Activated T-helper 1 cell treated with anti-CD3 and anti-CD28 coated beads, Interleukin-12 subunit alpha, Interleukin-12 subunit beta, Interleukin-2, Interleukin-4 antibody, amounts not matched to agents 30 ng/mL and 10 ng/mL and 1 ng/mL, durations not matched to agents 14 hours and 24 hours and 36 hours (primary cell): ENCODE measurements around the gene ZDHHC3. TPM values are rescaled to one million over a fixed set of nuclear protein-coding genes. Genes with fewer than 3 reads are reported as not detected.
A peak's percentile ranks its signal among the peaks of the same experiment; 100 is the strongest.

Experiments used
- DNase-seq: peaks from one replicate; pipeline ENCODE4 v3.0.0; 2021; ENCODE audit warnings: low spot score
- H3K27ac Mint-ChIP-seq: one replicate; pipeline ENCODE4 v1.8.0; 2021; ENCODE audit warnings: mild to moderate bottlenecking, mixed read lengths
- H3K27me3 Mint-ChIP-seq: one replicate; pipeline ENCODE4 v1.8.0; 2022; ENCODE audit warnings: mild to moderate bottlenecking, moderate library complexity, mixed read lengths; ENCODE audit not compliant: insufficient read depth
- H3K36me3 Mint-ChIP-seq: one replicate; pipeline ENCODE4 v1.8.0; 2021; ENCODE audit warnings: low read depth, mixed read lengths
- H3K4me1 Mint-ChIP-seq: one replicate; pipeline ENCODE4 v1.8.0; 2021; ENCODE audit warnings: low read depth, mixed read lengths
- H3K4me3 Mint-ChIP-seq: one replicate; pipeline ENCODE4 v1.8.0; 2021; ENCODE audit warnings: mild to moderate bottlenecking, moderate library complexity, mixed read lengths
- H3K9me3 Mint-ChIP-seq: one replicate; pipeline ENCODE4 v1.8.0; 2021; ENCODE audit warnings: mixed read lengths
- intact Hi-C: fragments of 100-400 bp; cut with micrococcal nuclease; formaldehyde crosslinking; loops from one replicate; pipeline ENCODE4 v1.15.1; 2024
- total RNA-seq: library from RNA; stranded (reverse); gene quantifications from 2 replicates; pipeline ENCODE4 v1.2.3, GENCODE V29; 2022

The ZDHHC3 gene
- 46.6 and 47.5 TPM in 2 replicates for total RNA-seq

- Mint-ChIP-seq H3K4me3 (peak within 1 kb of the TSS; percentile 99), H3K36me3 (peaks cover 25% of the 10 kb centered on the region), H3K27ac (peak within 1 kb of the TSS; percentile 96), H3K27me3 (no peaks in the 10 kb centered on the region), H3K9me3 (no peaks in the 10 kb centered on the region), H3K4me1 (peaks cover 58% of the 10 kb centered on the region)
- DNase-seq = peak; percentile 81
- intact Hi-C loops = loop anchor here (1.0 to 10.0 kb wide), 7 partner anchors 61 to 1691 kb away; partner anchors contain the start of genes KIAA1143, KIF15, SNRK and TCAIM
Measured at GRCh38 chr3:44976002-44976815, at the start of gene ZDHHC3, which contains the start of gene EXOSC7. Gene ZDHHC3 (minus strand): TSS chr3:44976174. CDS start chr3:44959436, 16,738 bp downstream. Gene EXOSC7 (plus strand): TSS chr3:44976244. CDS start chr3:44976278, 34 bp downstream.

- Mint-ChIP-seq H3K27ac (no peak overlapping the region), H3K36me3 (peaks cover 4% of the 10 kb centered on the region), H3K9me3 (no peaks in the 10 kb centered on the region), H3K4me1 (peaks cover 12% of the 10 kb centered on the region), H3K4me3 (no peak overlapping the region), H3K27me3 (peaks cover 5% of the 10 kb centered on the region)
- intact Hi-C loops = no loop called here
- DNase-seq = no peak
Measured at GRCh38 chr3:45024542-45025255, 48.7 kb upstream of the ZDHHC3 start.

- H3K4me1 Mint-ChIP-seq = peaks cover 12% of the 10 kb centered on the region
- H3K27me3 Mint-ChIP-seq = peaks cover 5% of the 10 kb centered on the region
- H3K36me3 Mint-ChIP-seq = peaks cover 5% of the 10 kb centered on the region
- H3K4me3 Mint-ChIP-seq = no peak overlapping the region
- no peak for DNase-seq
- no peak overlapping the region for H3K27ac Mint-ChIP-seq
- H3K9me3 Mint-ChIP-seq = no peaks in the 10 kb centered on the region
- intact Hi-C loops = no loop called here
Measured at GRCh38 chr3:45023675-45024074, 47.7 kb upstream of the ZDHHC3 start.

- intact Hi-C loops = no loop called here
- no peak overlapping the region for H3K27ac Mint-ChIP-seq
Measured at GRCh38 chr3:45021524-45022297, 45.7 kb upstream of the ZDHHC3 start.

GRCh38 chr3:45020534-45020933 lies 44.6 kb upstream of the ZDHHC3 start:
- DNase-seq = no peak
- intact Hi-C loops = no loop called here
- Mint-ChIP-seq H3K9me3 (no peaks in the 10 kb centered on the region), H3K27me3 (peaks cover 5% of the 10 kb centered on the region), H3K36me3 (peaks cover 8% of the 10 kb centered on the region), H3K4me3 (no peak overlapping the region), H3K4me1 (peaks cover 12% of the 10 kb centered on the region), H3K27ac (no peak overlapping the region)

More at GRCh38 chr3:45021524-45022297, 45.7 kb upstream of the ZDHHC3 start:
- DNase-seq = no peak
- no peaks in the 10 kb centered on the region for H3K9me3 Mint-ChIP-seq
- H3K36me3 Mint-ChIP-seq = peaks cover 6% of the 10 kb centered on the region
- H3K4me3 Mint-ChIP-seq = no peak overlapping the region
- H3K4me1 Mint-ChIP-seq = peaks cover 12% of the 10 kb centered on the region
- H3K27me3 Mint-ChIP-seq = peaks cover 5% of the 10 kb centered on the region

GRCh38 chr3:45017821-45018220 lies 41.8 kb upstream of the ZDHHC3 start:
- Mint-ChIP-seq H3K4me3 (no peak overlapping the region), H3K27ac (no peak overlapping the region), H3K9me3 (no peaks in the 10 kb centered on the region), H3K27me3 (no peaks in the 10 kb centered on the region), H3K4me1 (peaks cover 12% of the 10 kb centered on the region), H3K36me3 (peaks cover 10% of the 10 kb centered on the region)
- intact Hi-C loops = no loop called here
- no peak for DNase-seq

GRCh38 chr3:45016916-45017315 lies 40.9 kb upstream of the ZDHHC3 start:
- Mint-ChIP-seq H3K27me3 (no peaks in the 10 kb centered on the region), H3K9me3 (no peaks in the 10 kb centered on the region), H3K36me3 (peaks cover 17% of the 10 kb centered on the region), H3K4me3 (no peak overlapping the region), H3K27ac (no peak overlapping the region), H3K4me1 (peaks cover 12% of the 10 kb centered on the region)
- no peak for DNase-seq
- intact Hi-C loops = no loop called here

- no peaks in the 10 kb centered on the region for H3K27me3 Mint-ChIP-seq
- H3K36me3 Mint-ChIP-seq = peaks cover 24% of the 10 kb centered on the region
- DNase-seq = no peak
- intact Hi-C loops = no loop called here
- H3K4me1 Mint-ChIP-seq = no peaks in the 10 kb centered on the region
- no peak overlapping the region for H3K27ac Mint-ChIP-seq
- no peak overlapping the region for H3K4me3 Mint-ChIP-seq
- no peaks in the 10 kb centered on the region for H3K9me3 Mint-ChIP-seq
Measured at GRCh38 chr3:45012577-45012976, 36.6 kb upstream of the ZDHHC3 start.

GRCh38 chr3:45011756-45012508 lies 36.0 kb upstream of the ZDHHC3 start:
- H3K27me3 Mint-ChIP-seq = no peaks in the 10 kb centered on the region
- no peaks in the 10 kb centered on the region for H3K4me1 Mint-ChIP-seq
- no peaks in the 10 kb centered on the region for H3K9me3 Mint-ChIP-seq
- H3K27ac Mint-ChIP-seq = no peak overlapping the region
- intact Hi-C loops = no loop called here
- H3K4me3 Mint-ChIP-seq = no peak overlapping the region
- peaks cover 28% of the 10 kb centered on the region for H3K36me3 Mint-ChIP-seq
- no peak for DNase-seq

GRCh38 chr3:45010811-45011333 lies 34.9 kb upstream of the ZDHHC3 start:
- DNase-seq = no peak
- Mint-ChIP-seq H3K27me3 (no peaks in the 10 kb centered on the region), H3K4me1 (peaks cover under 1% of the 10 kb centered on the region), H3K9me3 (no peaks in the 10 kb centered on the region), H3K4me3 (no peak overlapping the region), H3K27ac (no peak overlapping the region), H3K36me3 (peaks cover 28% of the 10 kb centered on the region)
- intact Hi-C loops = no loop called here

- Mint-ChIP-seq H3K4me3 (no peak overlapping the region), H3K27me3 (no peaks in the 10 kb centered on the region), H3K27ac (no peak overlapping the region), H3K9me3 (peaks cover 2% of the 10 kb centered on the region), H3K36me3 (peaks cover 38% of the 10 kb centered on the region), H3K4me1 (peaks cover 9% of the 10 kb centered on the region)
- intact Hi-C loops = no loop called here
- no peak for DNase-seq
Measured at GRCh38 chr3:45009868-45010267, 33.9 kb upstream of the ZDHHC3 start.

- H3K4me1 Mint-ChIP-seq = peaks cover 17% of the 10 kb centered on the region
- DNase-seq = no peak
- H3K27me3 Mint-ChIP-seq = no peaks in the 10 kb centered on the region
- H3K27ac Mint-ChIP-seq = no peak overlapping the region
- no peak overlapping the region for H3K4me3 Mint-ChIP-seq
- H3K9me3 Mint-ChIP-seq = peaks cover 4% of the 10 kb centered on the region
- intact Hi-C loops = no loop called here
- H3K36me3 Mint-ChIP-seq = peaks cover 52% of the 10 kb centered on the region
Measured at GRCh38 chr3:45008117-45008516, 32.1 kb upstream of the ZDHHC3 start.
